NCI-H748 (cell line): ENCODE results near the gene ARL16.

ENCODE experiments used
- DNase-seq: peaks from one replicate; lab custom pipeline; 2025; ENCODE audit not compliant: unreplicated experiment; lab: John Stamatoyannopoulos, UW

The ARL16 gene

DNA sequence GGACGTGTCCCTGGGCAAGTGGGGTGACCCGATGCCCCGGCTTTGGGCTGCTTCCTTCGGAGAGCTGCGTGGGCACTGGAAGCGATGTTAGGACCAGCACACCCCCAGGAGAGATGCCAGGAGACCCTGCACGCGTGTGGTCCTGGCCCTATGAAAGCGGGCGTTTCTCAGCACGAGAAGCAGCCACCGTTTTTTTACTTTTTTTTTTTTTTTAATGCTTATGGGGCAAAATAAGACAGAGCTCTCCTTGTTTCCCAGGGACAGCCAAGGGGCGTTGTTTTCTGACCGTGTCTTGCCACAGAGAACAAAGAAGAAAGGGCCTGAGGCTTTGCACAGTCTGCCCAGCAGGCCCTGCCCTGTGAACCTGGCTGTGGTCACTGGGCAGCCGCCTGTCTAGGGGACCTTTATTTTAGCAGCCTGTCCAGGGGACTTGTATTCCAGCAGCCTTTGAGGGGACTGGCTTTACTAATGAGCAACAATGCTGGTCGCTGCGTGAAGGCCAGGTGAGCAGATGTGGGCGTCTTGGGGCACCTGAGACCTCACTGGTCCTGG lies 29.5 kb upstream of the ARL16 start:
- DNase-seq: no peak

DNA sequence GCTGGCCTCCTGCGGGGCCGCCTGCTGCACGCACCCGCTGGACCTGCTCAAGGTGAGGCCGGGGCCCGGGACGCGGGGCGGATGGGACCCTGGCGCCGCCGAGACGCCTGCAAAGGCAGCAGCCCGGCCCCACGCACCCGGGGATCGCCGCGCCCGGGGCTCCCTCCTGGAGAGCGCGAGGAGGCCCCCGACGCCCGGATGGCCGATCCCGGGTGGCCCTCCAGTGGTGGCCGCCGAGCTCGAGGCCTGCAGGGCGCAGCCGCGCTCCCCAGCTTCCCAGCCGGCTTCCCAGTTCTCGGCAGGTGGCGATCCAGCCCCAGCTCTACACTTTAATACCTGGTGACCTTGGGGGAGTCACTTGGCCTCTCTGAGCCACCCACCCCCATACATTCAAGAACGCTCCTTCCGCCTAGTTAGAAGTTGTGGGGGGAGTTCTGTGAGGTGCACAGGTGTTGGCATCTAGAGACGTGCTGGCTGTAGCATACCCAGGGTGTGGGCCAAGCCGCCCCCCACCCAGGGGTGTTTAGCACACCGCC lies 28.9 kb upstream of the ARL16 start:
- DNase-seq: peak; percentile 56

DNA sequence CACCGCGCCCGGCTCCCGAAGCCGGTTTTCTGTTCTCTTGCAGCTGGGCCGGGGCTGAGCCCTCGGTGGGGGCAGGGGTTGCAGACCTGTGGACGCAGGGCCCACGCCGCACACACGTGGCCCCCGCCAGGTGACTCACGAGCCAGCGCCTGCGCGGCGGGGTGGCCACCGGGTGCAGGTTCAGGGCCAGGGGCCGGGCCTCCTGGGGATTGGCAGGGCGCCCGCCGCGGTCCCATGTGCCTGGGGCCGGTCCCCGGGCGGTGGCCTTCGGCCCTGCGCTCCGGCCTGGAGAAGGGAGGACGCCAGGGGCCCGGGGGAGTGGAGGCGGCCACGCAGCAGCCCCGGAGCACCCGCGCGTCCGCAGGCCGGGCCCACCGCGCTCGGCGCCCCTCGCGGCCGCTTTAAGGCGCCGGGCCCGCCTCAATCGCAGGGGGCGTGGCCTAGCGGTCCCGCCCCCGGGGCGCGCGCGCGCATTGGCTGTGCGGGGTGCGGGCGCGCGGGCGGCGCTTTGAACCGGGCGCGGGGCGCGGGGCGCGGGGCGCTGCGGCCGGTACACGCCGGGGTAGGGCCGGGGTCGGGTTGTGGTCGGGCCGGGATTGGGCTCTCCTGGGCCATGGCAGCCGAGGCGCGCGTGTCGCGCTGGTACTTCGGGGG lies 28.3 kb upstream of the ARL16 start, which contains the start of gene SLC25A10:
SLC25A10 (plus strand) TSS at position 471 of the 654 bp plus-strand sequence; CDS start at position 614, 143 bp downstream.
- DNase-seq: peak; percentile 84

DNA sequence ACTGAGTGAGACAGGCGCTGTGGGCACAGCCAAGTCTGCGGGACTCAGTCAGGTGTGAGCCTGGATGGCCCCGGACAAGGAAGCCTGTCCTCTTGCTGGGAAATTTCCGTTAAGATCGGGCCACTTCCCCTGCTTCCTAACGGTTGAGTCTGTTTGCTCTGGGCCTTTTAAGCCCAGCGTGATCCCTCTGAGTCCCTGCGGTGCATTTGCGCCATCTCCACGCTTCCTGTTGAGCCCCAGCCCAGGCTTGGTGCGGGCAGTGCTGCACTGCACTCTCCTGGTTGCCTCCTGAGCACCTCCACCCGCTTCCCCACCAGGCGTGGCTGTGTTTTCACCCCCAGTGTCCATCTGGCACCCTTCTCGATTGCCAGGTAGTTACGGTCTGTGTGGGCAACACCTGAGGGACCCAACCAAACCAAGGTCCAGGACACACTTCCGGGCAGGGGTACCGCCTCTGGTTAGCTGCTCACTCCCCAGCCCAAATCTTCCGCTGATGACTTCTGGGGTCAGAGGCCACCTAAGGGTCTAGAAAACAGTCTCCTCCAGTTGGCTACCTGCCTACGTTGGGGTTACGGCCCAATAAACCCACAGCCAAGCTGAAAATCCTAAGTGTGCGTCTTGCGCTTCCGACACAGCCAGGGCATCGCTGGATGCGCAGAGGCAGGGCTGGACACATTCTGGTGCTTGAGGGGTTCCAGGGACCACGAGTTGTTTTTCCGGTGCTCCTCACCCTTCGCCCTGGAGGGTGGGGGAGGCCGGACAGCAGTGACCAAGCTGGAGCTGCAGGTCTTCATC lies 27.1 kb upstream of the ARL16 start:
- DNase-seq: peak; percentile 59

DNA sequence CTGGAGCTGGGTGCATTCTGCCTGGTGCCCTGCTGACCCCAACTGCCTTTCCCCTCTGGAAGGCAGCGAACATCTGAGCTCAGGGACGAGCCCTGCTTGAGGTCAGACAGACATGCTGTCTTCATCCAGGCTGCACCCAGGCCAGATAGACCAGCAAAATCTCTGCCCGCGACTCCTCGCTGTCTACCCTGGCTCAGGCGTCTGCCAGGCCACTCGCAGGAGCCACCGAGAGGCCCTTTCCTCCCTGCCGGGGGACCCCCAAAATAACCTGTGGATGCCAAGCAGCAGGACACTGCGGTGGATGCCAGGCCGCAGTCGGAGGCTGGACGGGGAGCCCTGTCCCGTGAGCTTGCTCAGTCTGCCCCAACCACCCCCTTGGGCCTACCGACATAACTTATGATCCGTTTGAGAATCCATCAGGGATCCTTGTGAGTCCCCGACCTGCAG lies 25.2 kb upstream of the ARL16 start:
- no peak for DNase-seq

DNA sequence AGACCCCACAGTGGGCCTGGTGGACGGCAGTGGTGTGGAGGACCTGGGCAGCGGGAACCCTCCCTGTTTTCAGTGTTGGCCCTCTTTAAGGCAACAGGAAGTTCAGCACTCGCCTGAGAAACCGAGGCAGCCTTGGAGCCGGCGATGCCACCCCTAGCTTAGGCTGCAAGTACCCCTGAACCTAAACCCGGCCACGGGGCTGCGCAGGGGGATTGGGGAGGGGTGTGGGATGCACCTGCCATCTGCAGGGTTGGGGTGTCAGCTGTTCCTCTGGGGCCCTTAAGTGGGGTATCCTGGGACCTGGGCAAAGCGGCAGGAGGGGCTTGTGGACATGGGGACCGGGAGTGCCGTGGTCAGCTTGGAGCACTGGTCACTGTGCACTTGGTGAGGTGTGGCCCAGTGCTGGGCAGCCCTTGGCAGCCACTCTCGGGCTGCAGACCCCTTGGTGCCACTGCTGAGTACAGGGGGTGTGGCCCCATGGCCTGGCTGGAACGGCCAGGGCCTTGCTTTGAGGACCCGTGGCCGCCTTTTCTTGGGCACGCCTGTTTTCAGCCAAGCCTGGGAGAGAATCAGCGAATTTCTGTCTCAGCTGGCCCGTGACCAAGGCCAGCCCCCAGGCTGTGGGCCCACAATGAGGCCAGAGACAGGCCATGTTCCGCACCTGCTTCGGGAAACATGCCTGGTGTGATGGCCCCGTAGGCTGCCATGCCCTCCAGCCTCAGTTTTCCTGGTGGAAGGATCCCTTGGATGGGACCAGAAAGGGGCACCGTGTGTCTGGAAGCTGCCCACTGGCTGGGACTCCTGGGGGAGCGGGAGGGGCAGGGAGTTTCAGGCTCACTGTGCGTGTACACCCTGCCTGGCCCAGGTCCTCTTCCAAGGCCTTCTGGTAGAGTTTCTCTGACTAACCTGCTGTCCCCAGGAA lies 24.4 kb upstream of the ARL16 start:
- DNase-seq: no peak

DNA sequence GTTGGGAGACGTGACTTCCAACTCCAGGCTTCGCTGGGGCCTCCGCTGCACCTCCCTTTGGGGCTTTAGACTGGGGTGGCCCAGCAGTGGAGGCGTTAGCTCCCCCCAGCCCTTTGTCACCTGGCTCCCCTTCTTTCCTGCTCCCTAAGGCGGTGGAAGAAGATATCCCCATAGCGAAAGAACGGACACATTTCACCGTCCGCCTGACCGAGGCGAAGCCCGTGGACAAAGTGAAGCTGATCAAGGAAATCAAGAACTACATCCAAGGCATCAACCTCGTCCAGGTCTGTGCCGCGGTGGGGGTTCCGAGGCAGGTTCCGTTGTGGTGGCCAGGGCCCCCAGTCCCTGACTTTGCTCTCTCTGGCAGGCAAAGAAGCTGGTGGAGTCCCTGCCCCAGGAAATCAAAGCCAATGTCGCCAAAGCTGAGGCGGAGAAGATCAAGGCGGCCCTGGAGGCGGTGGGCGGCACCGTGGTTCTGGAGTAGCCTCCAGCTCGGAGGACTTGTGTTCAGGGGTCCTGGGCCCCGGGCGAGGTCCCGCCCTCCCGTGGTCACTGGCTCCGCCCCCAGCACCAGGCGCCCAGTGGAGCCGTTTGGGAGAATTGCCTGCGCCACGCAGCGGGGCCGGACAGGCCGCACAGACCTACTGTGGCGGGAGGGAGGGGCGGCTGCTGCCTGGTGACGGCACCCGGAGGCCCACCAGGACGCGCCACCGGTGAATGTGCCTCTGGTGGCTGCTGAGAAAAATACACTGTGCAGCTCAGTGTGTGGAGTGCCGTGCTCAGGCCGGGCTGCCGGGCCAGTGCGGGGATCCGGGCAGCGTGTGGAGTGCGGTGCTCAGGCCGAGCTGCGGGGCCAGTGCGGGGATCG lies 23.4 kb upstream of the ARL16 start:
- DNase-seq: no peak

DNA sequence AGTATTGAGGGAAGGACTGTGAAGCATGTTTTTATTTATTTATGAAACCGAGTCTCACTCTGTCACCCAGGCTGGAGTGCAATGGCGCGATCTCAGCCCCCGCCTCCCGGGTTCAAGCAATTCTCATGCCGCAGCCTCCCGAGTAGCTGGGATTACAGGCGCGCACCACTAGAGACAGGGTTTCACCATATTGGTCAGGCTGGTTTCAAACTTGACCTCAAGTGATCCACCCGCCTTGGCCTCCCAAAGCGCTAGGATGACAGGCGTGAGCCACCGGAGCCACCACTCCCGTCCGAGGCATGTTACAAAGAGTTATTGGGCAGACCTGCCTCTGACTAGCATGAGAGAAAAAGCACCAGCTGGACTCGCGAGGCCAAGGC lies 22.6 kb upstream of the ARL16 start:
- no peak for DNase-seq

DNA sequence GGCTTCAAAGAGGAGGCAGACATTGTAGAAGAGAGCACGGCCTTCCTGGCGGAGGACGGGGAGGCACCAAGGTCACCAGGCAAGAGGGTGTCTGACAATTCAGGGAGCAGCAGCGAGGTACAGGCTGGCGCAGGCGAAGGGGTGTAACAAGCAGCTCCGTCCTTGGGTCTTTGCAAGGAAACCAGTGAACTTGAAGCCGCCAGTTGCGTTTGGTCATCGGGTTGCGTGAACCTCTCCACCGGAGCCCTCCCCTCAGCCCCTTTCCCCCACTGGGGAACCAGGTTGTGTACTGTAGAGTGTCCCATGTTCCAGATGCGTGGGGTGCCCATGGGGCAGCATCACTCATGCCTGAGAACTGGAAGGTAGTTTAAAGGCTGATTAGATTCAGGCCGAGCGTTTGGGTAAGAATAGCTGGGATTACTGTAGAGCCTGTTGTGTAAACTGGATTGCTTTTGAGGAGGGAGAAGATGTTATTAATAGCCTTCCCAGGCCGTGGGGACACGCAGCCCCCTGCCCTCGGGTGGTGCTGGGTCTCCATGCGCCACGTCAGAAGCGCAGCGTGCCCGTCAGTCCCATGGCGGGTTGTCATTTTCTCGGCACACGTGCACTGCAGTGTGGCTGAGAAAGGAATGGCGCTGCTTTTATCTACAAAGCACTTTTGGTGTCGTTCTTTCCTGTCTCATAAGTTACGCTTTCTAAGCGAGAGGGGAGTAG lies 22.1 kb upstream of the ARL16 start:
- no peak for DNase-seq

DNA sequence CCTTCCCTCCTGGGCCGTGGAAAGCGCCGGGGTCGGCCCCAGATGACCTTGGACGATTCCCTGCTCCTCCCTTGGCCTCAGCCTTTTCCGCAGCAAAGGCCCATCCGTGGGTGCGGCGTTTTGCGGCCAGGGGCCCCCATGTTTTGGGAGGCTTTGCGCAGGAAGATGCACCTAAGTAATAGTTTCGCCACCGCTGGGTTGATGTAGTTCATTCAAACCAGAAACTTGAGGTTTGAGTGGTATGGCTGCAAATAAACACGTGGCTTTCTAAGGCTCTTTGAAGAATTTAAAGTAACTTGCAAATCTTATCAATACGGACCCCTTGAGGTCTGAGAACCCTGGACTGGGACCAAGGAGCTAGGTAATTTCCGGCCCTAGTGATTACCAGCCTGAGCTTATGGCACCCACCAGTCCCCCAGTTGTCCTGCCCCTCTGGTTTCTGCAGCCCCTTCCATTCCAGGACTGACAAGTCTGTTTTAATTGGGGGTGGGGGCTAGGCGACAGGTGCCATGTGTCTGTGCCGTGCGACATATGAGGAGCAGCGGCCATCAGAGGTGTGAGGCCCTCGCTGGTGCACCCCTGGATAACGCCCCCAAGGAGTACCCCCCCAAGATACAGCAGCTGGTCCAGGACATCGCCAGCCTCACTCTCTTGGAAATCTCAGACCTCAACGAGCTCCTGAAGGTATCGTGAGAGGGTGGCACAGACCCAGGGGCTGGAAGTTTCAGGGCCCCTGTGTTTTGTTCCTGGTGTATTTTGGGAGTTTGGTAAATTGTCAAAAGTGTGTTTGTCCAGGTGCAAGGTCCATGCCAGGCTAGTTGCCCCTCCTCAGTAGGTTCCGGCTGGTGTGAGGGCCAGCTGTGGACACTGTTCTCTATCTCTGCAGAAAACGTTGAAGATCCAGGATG lies 20.4 kb upstream of the ARL16 start:
- DNase-seq: no peak

DNA sequence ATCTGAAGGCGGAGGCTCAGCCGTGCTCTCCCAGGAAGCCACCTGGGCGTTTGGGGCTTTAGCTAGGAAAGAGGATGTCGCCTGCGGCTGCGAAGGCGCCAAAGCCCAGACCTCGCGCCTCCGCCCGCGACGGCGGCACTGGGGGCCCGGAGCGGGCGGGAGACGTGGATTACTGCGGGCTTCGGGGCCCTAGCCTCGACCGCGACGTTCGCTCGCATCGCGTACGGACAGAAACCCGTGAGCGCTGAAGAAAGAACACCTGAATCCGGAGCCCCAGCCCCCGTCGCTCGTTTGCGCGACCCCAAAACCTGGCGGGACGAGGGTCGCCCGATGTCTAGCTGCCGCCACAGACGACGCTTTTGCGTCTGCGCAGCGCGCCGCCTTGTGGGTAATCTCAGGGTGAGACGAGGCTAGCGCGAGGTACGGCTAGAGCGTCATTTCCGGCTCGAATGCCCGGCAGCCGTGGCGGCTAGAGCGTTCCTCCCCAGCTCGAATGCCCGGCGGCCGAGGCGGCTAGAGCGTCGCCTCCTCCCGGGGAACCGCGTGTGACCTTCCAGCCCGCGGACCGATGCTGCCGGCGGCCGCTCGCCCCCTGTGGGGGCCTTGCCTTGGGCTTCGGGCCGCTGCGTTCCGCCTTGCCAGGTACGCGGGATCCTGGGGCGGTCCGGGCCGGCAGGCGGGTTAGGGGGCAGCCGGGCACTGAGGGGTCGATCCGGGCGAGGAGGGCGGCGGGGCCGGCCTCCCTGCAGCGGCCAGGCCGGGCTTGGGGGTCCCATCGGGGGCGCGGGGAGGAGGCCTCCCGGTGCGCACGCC lies 19.5 kb upstream of the ARL16 start, which contains the start of gene MRPL12:
MRPL12 (plus strand) TSS at position 434 of the 813 bp plus-strand sequence; CDS start at position 569, 135 bp downstream.
- DNase-seq: peak; percentile 96

DNA sequence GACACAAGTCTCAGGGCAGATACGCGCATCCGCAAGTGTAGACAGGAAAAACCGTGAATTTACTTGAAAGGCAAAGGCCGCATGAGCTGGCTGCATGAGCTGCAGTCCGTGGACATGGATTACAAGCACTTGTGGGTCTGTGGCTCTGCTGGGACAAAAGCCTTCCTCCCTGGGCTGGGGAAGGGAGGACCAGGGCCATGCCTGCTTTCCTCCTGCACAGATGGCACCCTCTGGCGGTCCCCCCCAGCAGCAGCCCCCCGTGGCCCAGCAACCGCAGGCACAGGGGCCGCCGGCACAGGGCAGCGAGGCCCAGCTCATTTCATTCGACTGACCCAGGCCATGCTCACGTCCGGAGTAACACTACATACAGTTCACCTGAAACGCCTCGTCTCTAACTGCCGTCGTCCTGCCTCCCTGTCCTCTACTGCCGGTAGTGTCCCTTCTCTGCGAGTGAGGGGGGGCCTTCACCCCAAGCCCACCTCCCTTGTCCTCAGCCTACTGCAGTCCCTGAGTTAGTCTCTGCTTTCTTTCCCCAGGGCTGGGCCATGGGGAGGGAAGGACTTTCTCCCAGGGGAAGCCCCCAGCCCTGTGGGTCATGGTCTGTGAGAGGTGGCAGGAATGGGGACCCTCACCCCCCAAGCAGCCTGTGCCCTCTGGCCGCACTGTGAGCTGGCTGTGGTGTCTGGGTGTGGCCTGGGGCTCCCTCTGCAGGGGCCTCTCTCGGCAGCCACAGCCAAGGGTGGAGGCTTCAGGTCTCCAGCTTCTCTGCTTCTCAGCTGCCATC lies 17.9 kb upstream of the ARL16 start:
- DNase-seq: no peak

DNA sequence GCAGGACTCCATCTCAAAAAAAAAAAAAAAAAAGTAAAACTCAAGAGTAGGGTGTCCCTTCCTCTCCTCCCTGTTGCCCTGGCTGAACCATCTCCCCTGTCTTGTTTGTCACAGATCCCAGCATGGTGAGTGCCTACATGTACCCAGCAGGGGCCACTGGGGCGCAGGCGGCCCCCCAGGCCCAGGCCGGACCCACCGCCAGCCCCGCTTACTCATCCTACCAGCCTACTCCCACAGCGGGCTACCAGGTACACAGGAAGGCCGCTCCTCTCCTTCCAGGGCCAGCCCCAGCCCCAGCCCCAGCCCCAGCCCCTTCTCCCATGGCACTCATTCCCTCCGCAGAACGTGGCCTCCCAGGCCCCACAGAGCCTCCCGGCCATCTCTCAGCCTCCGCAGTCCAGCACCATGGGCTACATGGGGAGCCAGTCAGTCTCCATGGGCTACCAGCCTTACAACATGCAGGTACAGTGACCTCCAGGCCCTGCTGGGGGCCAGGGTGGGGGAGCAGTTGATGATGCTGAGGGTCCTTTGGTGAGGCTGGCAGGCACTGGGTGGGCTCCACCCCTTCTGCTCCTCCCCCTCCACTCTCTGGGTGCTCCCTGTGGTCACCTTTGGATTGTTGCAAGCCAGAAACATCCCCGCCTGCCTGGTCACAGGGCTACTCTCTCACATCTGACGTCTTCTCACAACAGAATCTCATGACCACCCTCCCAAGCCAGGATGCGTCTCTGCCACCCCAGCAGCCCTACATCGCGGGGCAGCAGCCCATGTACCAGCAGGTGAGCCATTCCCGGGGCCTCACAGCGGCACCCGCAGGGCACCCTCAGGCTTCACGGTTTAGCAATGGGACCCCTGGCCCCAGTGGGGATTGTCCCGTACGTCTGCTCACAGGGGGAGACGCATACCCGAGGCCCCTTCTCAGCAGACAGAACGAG lies 17.0 kb upstream of the ARL16 start:
- no peak for DNase-seq

DNA sequence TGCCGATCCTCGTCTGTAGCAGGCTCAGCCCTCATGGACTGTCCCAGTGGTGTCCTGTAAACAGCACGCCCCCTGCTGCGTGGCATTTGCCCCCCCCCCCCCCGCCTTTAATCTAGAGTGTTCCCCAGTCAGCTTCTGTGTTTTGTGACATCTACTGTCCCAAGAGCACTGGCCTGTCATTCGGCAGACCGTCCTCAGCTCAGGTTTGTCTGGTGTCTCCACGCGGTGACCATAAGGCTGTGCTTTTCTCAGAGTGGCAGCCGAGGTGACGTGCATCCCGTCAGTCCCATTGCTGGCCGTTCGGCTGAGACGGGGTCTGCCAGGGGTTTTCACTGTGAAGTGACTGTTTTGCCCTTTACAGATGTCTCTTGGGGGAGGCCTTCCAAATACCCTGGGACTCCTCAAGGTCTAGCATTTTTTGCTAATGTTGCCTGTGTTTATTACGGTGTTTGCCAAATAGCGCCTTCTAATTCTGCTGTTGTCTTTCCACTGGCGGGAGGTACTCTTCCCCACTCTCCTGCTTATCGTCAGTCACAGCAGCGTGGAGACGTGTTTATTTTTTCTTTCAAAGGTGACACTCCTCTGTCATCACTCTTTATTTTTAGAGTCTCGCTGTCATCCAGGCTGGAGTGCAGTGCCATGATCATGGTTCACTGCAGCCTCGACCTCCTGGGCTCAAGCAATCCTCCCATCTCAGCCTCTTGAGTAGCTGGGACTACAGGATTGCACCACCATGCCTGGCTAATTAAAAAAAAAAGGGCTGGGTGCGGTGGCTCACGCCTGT lies 13.9 kb upstream of the ARL16 start:
- DNase-seq: no peak
